ENCODE results near the gene OR2G2.

Gene OR2G2

DNA sequence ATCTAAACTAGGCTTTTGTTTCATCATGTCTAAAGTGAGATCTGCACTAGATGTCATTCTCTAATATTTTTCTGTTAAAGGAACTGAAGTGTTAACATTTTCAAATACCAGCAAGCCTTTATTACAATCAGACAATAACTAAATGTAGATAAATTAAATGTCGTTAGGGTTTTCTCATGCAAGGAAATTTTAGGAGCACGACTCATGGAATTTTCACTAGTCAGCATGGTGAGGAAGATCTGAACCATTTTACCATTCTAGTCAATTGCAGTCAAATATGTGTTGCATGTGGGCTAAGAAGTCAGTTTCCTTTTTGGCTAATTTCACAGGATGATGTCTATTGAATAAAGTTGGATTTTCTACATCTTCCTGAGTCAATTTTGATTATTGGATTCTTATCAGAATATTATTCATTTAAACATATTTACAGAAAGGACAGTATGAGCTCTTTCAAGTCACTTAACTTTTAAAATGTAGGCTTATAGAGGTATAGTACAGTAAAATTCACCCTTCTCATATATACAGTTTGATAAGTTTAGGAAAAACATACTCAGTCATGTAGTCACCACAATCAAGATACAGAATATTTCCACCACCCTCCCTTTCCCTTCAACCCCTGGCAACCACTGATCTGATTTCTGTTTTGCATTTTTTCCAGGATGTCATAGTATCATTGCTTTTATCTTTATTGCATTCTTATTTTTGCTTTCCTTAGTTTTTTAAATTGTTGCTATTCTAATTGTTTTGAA lies 30.1 kb upstream of the OR2G2 start:
- H3K27ac ChIP-seq (replicated peaks), result no peak overlapping the region
- TF ChIP-seq, protein P1, sequence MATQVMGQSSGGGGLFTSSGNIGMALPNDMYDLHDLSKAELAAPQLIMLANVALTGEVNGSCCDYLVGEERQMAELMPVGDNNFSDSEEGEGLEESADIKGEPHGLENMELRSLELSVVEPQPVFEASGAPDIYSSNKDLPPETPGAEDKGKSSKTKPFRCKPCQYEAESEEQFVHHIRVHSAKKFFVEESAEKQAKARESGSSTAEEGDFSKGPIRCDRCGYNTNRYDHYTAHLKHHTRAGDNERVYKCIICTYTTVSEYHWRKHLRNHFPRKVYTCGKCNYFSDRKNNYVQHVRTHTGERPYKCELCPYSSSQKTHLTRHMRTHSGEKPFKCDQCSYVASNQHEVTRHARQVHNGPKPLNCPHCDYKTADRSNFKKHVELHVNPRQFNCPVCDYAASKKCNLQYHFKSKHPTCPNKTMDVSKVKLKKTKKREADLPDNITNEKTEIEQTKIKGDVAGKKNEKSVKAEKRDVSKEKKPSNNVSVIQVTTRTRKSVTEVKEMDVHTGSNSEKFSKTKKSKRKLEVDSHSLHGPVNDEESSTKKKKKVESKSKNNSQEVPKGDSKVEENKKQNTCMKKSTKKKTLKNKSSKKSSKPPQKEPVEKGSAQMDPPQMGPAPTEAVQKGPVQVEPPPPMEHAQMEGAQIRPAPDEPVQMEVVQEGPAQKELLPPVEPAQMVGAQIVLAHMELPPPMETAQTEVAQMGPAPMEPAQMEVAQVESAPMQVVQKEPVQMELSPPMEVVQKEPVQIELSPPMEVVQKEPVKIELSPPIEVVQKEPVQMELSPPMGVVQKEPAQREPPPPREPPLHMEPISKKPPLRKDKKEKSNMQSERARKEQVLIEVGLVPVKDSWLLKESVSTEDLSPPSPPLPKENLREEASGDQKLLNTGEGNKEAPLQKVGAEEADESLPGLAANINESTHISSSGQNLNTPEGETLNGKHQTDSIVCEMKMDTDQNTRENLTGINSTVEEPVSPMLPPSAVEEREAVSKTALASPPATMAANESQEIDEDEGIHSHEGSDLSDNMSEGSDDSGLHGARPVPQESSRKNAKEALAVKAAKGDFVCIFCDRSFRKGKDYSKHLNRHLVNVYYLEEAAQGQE (IDR thresholded peaks at IDR 0.05; ENCODE audit: insufficient replicate concordance, low read depth), result no peak
- TF ChIP-seq, protein P2, sequence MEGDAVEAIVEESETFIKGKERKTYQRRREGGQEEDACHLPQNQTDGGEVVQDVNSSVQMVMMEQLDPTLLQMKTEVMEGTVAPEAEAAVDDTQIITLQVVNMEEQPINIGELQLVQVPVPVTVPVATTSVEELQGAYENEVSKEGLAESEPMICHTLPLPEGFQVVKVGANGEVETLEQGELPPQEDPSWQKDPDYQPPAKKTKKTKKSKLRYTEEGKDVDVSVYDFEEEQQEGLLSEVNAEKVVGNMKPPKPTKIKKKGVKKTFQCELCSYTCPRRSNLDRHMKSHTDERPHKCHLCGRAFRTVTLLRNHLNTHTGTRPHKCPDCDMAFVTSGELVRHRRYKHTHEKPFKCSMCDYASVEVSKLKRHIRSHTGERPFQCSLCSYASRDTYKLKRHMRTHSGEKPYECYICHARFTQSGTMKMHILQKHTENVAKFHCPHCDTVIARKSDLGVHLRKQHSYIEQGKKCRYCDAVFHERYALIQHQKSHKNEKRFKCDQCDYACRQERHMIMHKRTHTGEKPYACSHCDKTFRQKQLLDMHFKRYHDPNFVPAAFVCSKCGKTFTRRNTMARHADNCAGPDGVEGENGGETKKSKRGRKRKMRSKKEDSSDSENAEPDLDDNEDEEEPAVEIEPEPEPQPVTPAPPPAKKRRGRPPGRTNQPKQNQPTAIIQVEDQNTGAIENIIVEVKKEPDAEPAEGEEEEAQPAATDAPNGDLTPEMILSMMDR (IDR thresholded peaks at IDR 0.05; ENCODE audit: insufficient read depth, low read length), result no peak
- TF ChIP-seq GABPA (IDR thresholded peaks at IDR 0.05; ENCODE audit: low read depth), result no peak
- no peak for TF ChIP-seq POLR2AphosphoS5 (IDR thresholded peaks at IDR 0.05; ENCODE audit: low read depth)
- no peak for TF ChIP-seq SPI1 (IDR thresholded peaks at IDR 0.05; ENCODE audit: borderline replicate concordance, low read depth)
- DNase-seq (ENCODE audit: low read depth in 1 of 2, low spot score in 1 of 2), result no peak
- H3K4me3 ChIP-seq (replicated peaks; ENCODE audit: insufficient read depth, low read length), result no peak overlapping the region
- H3K27me3 ChIP-seq (ENCODE audit: insufficient read depth, poor library complexity, severe bottlenecking), result no peaks in the 10 kb centered on the region

DNA sequence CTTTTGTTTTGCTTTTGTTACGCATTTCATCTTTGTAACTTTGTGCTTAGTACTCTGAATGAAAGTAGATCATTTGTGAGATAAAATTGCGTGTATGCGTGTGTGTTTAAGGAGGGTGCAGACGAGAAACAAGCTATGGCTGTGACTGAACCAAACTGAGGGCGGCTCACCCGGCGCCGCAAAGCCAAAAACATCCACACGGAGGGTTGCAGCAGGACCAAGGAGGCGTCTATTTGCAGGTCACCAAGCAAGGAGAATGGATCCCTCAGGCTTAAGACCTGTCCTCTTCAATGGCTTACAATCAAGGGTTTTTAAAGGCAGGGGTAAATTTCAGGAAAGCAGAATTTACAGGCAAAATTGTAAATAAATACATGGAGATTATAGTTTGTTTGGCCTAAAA lies 26.4 kb upstream of the OR2G2 start:
- no peaks in the 10 kb centered on the region for H3K27me3 ChIP-seq (ENCODE audit: insufficient read depth, poor library complexity, severe bottlenecking)
- no peak overlapping the region for H3K27ac ChIP-seq (replicated peaks)
- H3K4me3 ChIP-seq (replicated peaks; ENCODE audit: insufficient read depth, low read length), result no peak overlapping the region
- DNase-seq (ENCODE audit: low read depth in 1 of 2, low spot score in 1 of 2), result no peak
- TF ChIP-seq, protein P2 (IDR thresholded peaks at IDR 0.05; ENCODE audit: insufficient read depth, low read length), result no peak
- TF ChIP-seq SPI1 (IDR thresholded peaks at IDR 0.05; ENCODE audit: borderline replicate concordance, low read depth), result no peak
- no peak for TF ChIP-seq POLR2AphosphoS5 (IDR thresholded peaks at IDR 0.05; ENCODE audit: low read depth)

DNA sequence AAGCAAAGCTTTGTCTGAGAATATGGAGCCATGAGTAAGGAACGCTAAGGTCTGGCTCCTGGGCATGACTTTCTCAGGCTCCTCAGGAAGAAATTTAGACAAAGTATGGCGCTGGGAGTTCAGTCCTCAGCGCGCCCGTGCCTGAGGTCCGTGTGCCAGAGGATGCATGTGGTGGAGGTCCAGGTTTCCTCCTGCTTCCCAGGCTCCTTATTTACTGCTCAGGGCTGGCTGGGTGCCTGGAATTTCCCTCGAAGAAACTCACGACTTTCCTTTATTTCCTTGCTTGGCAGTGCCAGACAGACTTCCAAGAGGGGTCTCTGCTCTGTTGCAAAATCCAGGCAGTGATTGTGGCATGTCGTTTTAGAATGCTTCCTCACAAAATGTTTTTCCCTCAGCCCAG lies 26.0 kb upstream of the OR2G2 start:
- Histone ChIP-seq H3K27me3 (ENCODE audit: insufficient read depth, poor library complexity, severe bottlenecking) (no peaks in the 10 kb centered on the region), H3K4me3 (replicated peaks; ENCODE audit: insufficient read depth, low read length) (no peak overlapping the region), H3K27ac (replicated peaks) (no peak overlapping the region)
- no peak for TF ChIP-seq SPI1 (IDR thresholded peaks at IDR 0.05; ENCODE audit: borderline replicate concordance, low read depth)
- TF ChIP-seq, protein P2 (IDR thresholded peaks at IDR 0.05; ENCODE audit: insufficient read depth, low read length), result no peak
- TF ChIP-seq, protein P1 (IDR thresholded peaks at IDR 0.05; ENCODE audit: insufficient replicate concordance, low read depth), result no peak
- TF ChIP-seq GABPA (IDR thresholded peaks at IDR 0.05; ENCODE audit: low read depth), result no peak
- TF ChIP-seq POLR2AphosphoS5 (IDR thresholded peaks at IDR 0.05; ENCODE audit: low read depth), result no peak
- no peak for DNase-seq (ENCODE audit: low read depth in 1 of 2, low spot score in 1 of 2)

DNA sequence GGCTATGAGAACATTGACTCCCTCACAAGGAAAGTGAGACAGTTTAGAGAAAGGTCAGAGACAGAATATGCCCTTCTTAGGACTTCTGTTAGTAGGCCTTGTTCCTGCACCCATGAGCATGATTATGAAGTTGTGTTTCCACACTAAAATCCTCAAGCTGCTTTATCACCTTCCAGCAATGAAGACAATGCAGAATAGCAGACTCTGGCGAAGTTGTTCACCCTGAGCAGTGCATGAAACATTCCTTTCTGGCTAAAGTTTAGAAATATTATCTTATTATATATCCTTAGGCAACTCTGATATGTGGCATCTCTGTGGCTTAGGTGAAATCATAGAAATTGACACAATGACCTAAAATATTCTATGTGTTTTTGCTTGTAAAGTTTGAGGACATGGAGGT lies 13.9 kb upstream of the OR2G2 start:
- H3K27me3 ChIP-seq (ENCODE audit: insufficient read depth, poor library complexity, severe bottlenecking), result no peaks in the 10 kb centered on the region
- no peak overlapping the region for H3K27ac ChIP-seq (replicated peaks)
- no peak overlapping the region for H3K4me3 ChIP-seq (replicated peaks; ENCODE audit: insufficient read depth, low read length)

More for the DNA sequence above, 13.9 kb upstream of the OR2G2 start:
- DNase-seq (ENCODE audit: low read depth in 1 of 2, low spot score in 1 of 2), result no peak
- TF ChIP-seq, protein P2 (IDR thresholded peaks at IDR 0.05; ENCODE audit: insufficient read depth, low read length), result no peak
- TF ChIP-seq, protein P1 (IDR thresholded peaks at IDR 0.05; ENCODE audit: insufficient replicate concordance, low read depth), result no peak
- TF ChIP-seq SPI1 (IDR thresholded peaks at IDR 0.05; ENCODE audit: borderline replicate concordance, low read depth) (no peak), GABPA (IDR thresholded peaks at IDR 0.05; ENCODE audit: low read depth) (no peak), POLR2AphosphoS5 (IDR thresholded peaks at IDR 0.05; ENCODE audit: low read depth) (no peak)

Measured in HL-60 (cell line).